H9 (cell line): ENCODE data around the gene WFS1. TPM values are rescaled to one million over a fixed set of nuclear protein-coding genes. Genes with fewer than 3 reads are reported as not detected.

ENCODE experiments used
- DNase-seq: peaks from one replicate; pipeline ENCODE4 v3.0.0-alpha.2; 2017
- H2AFZ ChIP-seq: one replicate; pipeline ENCODE4 v1.6.1; 2013; ENCODE audit warnings: mild to moderate bottlenecking, low read length, control low read depth, moderate library complexity
- H2AK5ac ChIP-seq: 2 replicates; pipeline ENCODE4 v1.6.1; 2013; ENCODE audit warnings: low read length, control low read depth, mixed read lengths; ENCODE audit not compliant: insufficient read length
- H2BK120ac ChIP-seq: one replicate; pipeline ENCODE4 v1.6.1; 2013; ENCODE audit warnings: low read depth, mild to moderate bottlenecking, low read length, control low read depth, inconsistent platforms; ENCODE audit not compliant: poor library complexity, severe bottlenecking
- H2BK12ac ChIP-seq: 2 replicates; pipeline ENCODE4 v1.6.1; 2013; ENCODE audit warnings: low read length, control low read depth, mixed read lengths, low read depth; ENCODE audit not compliant: insufficient read length
- H2BK15ac ChIP-seq: 2 replicates; pipeline ENCODE4 v1.6.1; 2013; ENCODE audit warnings: low read depth, low read length, control low read depth
- H2BK20ac ChIP-seq: one replicate; pipeline ENCODE4 v1.6.1; 2013; ENCODE audit warnings: low read depth, mild to moderate bottlenecking, low read length, control low read depth, inconsistent platforms; ENCODE audit not compliant: poor library complexity, severe bottlenecking
- H2BK5ac ChIP-seq: 2 replicates; pipeline ENCODE4 v1.6.1; 2013; ENCODE audit warnings: low read length, control low read depth, mixed read lengths; ENCODE audit not compliant: insufficient read length
- H3K14ac ChIP-seq: 2 replicates; pipeline ENCODE4 v1.6.1; 2013; ENCODE audit warnings: low read length, control low read depth; ENCODE audit not compliant: insufficient read depth
- H3K18ac ChIP-seq: 2 replicates; pipeline ENCODE4 v1.6.1; 2013; ENCODE audit warnings: low read depth, mild to moderate bottlenecking, mixed read lengths, low read length, control low read depth; ENCODE audit not compliant: insufficient read length
- H3K23ac ChIP-seq: 2 replicates; pipeline ENCODE4 v1.6.1; 2013; ENCODE audit warnings: low read length, control low read depth, mixed read lengths, low read depth; ENCODE audit not compliant: insufficient read length
- H3K23me2 ChIP-seq: 2 replicates; pipeline ENCODE4 v1.6.1; 2013; ENCODE audit warnings: low read depth, mild to moderate bottlenecking, mixed read lengths, low read length, control low read depth; ENCODE audit not compliant: insufficient read length, poor library complexity, severe bottlenecking
- H3K27ac ChIP-seq: 2 replicates; pipeline ENCODE4 v1.5.1; 2013; ENCODE audit warnings: low read length, control low read depth, mixed read lengths, low read depth; ENCODE audit not compliant: insufficient read length
- H3K27me3 ChIP-seq: 2 replicates; pipeline ENCODE4 v1.6.1; 2013; ENCODE audit warnings: low read length, control low read depth, inconsistent platforms; ENCODE audit not compliant: insufficient read depth
- H3K4ac ChIP-seq: 2 replicates; pipeline ENCODE4 v1.6.1; 2013; ENCODE audit warnings: low read depth, mild to moderate bottlenecking, control low read depth, inconsistent platforms, low read length, moderate library complexity
- H3K4me1 ChIP-seq: 2 replicates; pipeline ENCODE4 v1.6.1; 2013; ENCODE audit warnings: low read length, control low read depth, inconsistent platforms; ENCODE audit not compliant: insufficient read depth
- H3K4me2 ChIP-seq: 2 replicates; pipeline ENCODE4 v1.6.1; 2013; ENCODE audit warnings: low read length, control low read depth, mixed read lengths; ENCODE audit not compliant: insufficient read length, insufficient read depth
- H3K56ac ChIP-seq: 2 replicates; pipeline ENCODE4 v1.6.1; 2013; ENCODE audit warnings: low read depth, mild to moderate bottlenecking, mixed read lengths, low read length, control low read depth; ENCODE audit not compliant: insufficient read length
- H3K79me1 ChIP-seq: 2 replicates; pipeline ENCODE4 v1.6.1; 2013; ENCODE audit warnings: low read depth, mild to moderate bottlenecking, moderate library complexity, low read length, control low read depth, inconsistent platforms; ENCODE audit not compliant: insufficient read depth, poor library complexity, severe bottlenecking
- H3K79me2 ChIP-seq: 2 replicates; pipeline ENCODE4 v1.6.1; 2013; ENCODE audit warnings: low read length, control low read depth, inconsistent platforms; ENCODE audit not compliant: insufficient read depth
- H3K9ac ChIP-seq: 2 replicates; pipeline ENCODE4 v1.6.1; 2013; ENCODE audit warnings: low read length, control low read depth, mixed read lengths; ENCODE audit not compliant: insufficient read length; ENCODE audit errors: extremely low read depth
- H3K9me3 ChIP-seq: one replicate; pipeline ENCODE4 v1.6.1; 2013; ENCODE audit warnings: low read depth, low read length, inconsistent platforms; ENCODE audit not compliant: control insufficient read depth
- H3T11ph ChIP-seq: one replicate; pipeline ENCODE4 v1.6.1; 2013; ENCODE audit warnings: mild to moderate bottlenecking, low read length, control low read depth, inconsistent platforms
- H4K20me1 ChIP-seq: one replicate; pipeline ENCODE4 v1.6.1; 2013; ENCODE audit not compliant: control insufficient read depth, insufficient read length, insufficient read depth
- H4K5ac ChIP-seq: 2 replicates; pipeline ENCODE4 v1.6.1; 2013; ENCODE audit warnings: low read depth, mild to moderate bottlenecking, mixed read lengths, low read length, control low read depth; ENCODE audit not compliant: insufficient read length
- H4K8ac ChIP-seq: replicated peaks from 2 replicates; pipeline ENCODE4 v1.6.1; 2013; ENCODE audit warnings: low read length, control low read depth, mixed read lengths, low read depth; ENCODE audit not compliant: insufficient read length
- H4K91ac ChIP-seq: 2 replicates; pipeline ENCODE4 v1.6.1; 2013; ENCODE audit warnings: low read depth, mild to moderate bottlenecking, moderate library complexity, mixed read lengths, low read length, control low read depth; ENCODE audit not compliant: insufficient read length
- H3K27ac Mint-ChIP-seq, 3 experiments: 2 replicates in 2 of 3; 3 replicates in 1 of 3; pipeline ENCODE4 v1.8.0; 2020 to 2021; ENCODE audit warnings: mixed read lengths in 3 of 3, mild to moderate bottlenecking in 1 of 3, moderate library complexity in 1 of 3
- H3K27me3 Mint-ChIP-seq: 2 replicates; pipeline ENCODE4 v1.8.0; 2021; ENCODE audit warnings: low read depth, mild to moderate bottlenecking, moderate library complexity, mixed read lengths
- H3K36me3 Mint-ChIP-seq, 3 experiments: 2 replicates in 2 of 3; 3 replicates in 1 of 3; pipeline ENCODE4 v1.8.0; 2020 to 2021; ENCODE audit warnings: low read depth in 3 of 3, mixed read lengths in 3 of 3; ENCODE audit not compliant: insufficient read depth in 1 of 3
- H3K4me1 Mint-ChIP-seq, 2 experiments: 2 replicates each; pipeline ENCODE4 v1.8.0; 2020; ENCODE audit warnings: mixed read lengths in 2 of 2
- H3K4me3 Mint-ChIP-seq, 2 experiments: 2 replicates in 1 of 2; 3 replicates in 1 of 2; pipeline ENCODE4 v1.8.0; 2020 to 2021; ENCODE audit warnings: mild to moderate bottlenecking in 2 of 2, mixed read lengths in 2 of 2, moderate library complexity in 1 of 2
- H3K9me3 Mint-ChIP-seq, 2 experiments: 2 replicates in 1 of 2; 3 replicates in 1 of 2; pipeline ENCODE4 v1.8.0; 2020; ENCODE audit warnings: mild to moderate bottlenecking in 2 of 2, mixed read lengths in 2 of 2, moderate library complexity in 1 of 2
- WGBS: extraction: QIAGEN DNeasy Blood & Tissue Kit; methylation state at CpG from one replicate; pipeline ENCODE4 v1.1.7; 2013; ENCODE audit warnings: missing lambda C conversion rate, low lambda C conversion rate, mixed read lengths; ENCODE audit not compliant: insufficient read length; ENCODE audit errors: extremely low coverage; 5-methylcytosine and 5-hydroxymethylcytosine counted together
- total RNA-seq: library from RNA; stranded (reverse); gene quantifications from 2 replicates; pipeline ENCODE4 v1.2.1, GENCODE V29; 2021
- TF ChIP-seq, protein P1 (sequence below): fragments of 200-600 bp; sonication (generic); conservative IDR thresholded peaks from 3 replicates; pipeline ENCODE4 v1.8.0; 2021; ENCODE audit warnings: antibody characterized with exemption, mild to moderate bottlenecking

The WFS1 gene
- total RNA-seq, 1 experiment from 2014 or later: 18.9 TPM

DNA sequence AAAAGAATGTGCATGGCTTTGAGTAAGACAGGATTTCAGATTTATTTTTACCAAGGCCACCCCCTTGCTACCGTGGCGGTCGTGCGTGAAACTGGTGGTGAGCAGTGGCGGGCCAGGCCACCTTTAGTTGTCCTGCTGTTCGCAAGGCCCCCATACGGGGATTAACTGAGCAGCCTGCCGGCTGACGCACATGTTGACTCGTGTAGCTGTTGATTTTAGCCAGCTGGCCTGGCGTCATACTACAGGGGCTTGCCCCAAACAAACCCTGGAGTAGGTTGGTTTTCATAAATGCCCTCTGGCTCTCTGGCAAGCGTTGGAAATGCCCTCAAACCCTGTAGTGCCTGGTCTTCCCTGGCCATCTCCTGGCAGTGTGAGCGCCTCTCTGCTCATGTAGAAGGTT, 28.4 kb downstream of the WFS1 start:
- Histone ChIP-seq H4K91ac (no peak overlapping the region), H2BK5ac (no peak overlapping the region), H3K18ac (no peak overlapping the region), H3K4ac (no peak overlapping the region), H2BK120ac (no peak overlapping the region), H3K79me2 (no peaks in the 10 kb centered on the region), H3K9ac (no peak overlapping the region), H3K9me3 (no peaks in the 10 kb centered on the region), H3T11ph (no peak overlapping the region), H2BK12ac (no peak overlapping the region), H3K56ac (no peak overlapping the region), H3K14ac (no peak overlapping the region), H3K4me2 (no peak overlapping the region), H2AK5ac (no peak overlapping the region), H3K79me1 (no peaks in the 10 kb centered on the region), H3K23ac (no peak overlapping the region), H4K8ac (no peak overlapping the region), H2BK15ac (no peak overlapping the region), H3K27ac (no peak overlapping the region), H2AFZ (no peak overlapping the region), H3K4me1 (no peaks in the 10 kb centered on the region), H2BK20ac (no peak overlapping the region), H4K20me1 (no peaks in the 10 kb centered on the region), H3K27me3 (no peaks in the 10 kb centered on the region), H3K23me2 (no peaks in the 10 kb centered on the region), H4K5ac (no peak overlapping the region)
- no peaks in the 10 kb centered on the region for H3K4me1 Mint-ChIP-seq
- H3K4me3 Mint-ChIP-seq: no peak overlapping the region
- DNase-seq: no peak
- no CpG with 5 or more reads among the region's 13 CpGs for WGBS
- H3K27me3 Mint-ChIP-seq: no peaks in the 10 kb centered on the region
- TF ChIP-seq, protein P1, sequence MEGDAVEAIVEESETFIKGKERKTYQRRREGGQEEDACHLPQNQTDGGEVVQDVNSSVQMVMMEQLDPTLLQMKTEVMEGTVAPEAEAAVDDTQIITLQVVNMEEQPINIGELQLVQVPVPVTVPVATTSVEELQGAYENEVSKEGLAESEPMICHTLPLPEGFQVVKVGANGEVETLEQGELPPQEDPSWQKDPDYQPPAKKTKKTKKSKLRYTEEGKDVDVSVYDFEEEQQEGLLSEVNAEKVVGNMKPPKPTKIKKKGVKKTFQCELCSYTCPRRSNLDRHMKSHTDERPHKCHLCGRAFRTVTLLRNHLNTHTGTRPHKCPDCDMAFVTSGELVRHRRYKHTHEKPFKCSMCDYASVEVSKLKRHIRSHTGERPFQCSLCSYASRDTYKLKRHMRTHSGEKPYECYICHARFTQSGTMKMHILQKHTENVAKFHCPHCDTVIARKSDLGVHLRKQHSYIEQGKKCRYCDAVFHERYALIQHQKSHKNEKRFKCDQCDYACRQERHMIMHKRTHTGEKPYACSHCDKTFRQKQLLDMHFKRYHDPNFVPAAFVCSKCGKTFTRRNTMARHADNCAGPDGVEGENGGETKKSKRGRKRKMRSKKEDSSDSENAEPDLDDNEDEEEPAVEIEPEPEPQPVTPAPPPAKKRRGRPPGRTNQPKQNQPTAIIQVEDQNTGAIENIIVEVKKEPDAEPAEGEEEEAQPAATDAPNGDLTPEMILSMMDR: no peak
- H3K36me3 Mint-ChIP-seq: peaks cover 33 to 54% (median 49%) of the 10 kb centered on the region in 3 experiments; a peak in 6 of 7 replicates
- no peaks in the 10 kb centered on the region; a peak in 1 of 5 replicates for H3K9me3 Mint-ChIP-seq
- 0 out of 7 replicates have a peak overlapping the region, but pooled peaks of 1 of the 3 experiments have one; percentile 31 for H3K27ac Mint-ChIP-seq
